GM12801 (cell line): ENCODE measurements around the gene FBXO46.

Experiments
- CTCF ChIP-seq: IDR thresholded peaks from one replicate; pipeline ENCODE4 v1.5.1; 2011; ENCODE audit warnings: control low read depth; ENCODE audit not compliant: insufficient read length; ENCODE audit errors: extremely low read depth

The FBXO46 gene

GRCh38 chr19:45764475-45764874 lies 33.8 kb upstream of the FBXO46 start:
- TF ChIP-seq CTCF, result no peak

- TF ChIP-seq CTCF, result no peak
Measured at GRCh38 chr19:45763691-45764294, 33.1 kb upstream of the FBXO46 start.

GRCh38 chr19:45762870-45763631 lies 32.4 kb upstream of the FBXO46 start:
- no peak for TF ChIP-seq CTCF

- TF ChIP-seq CTCF, result no peak
Measured at GRCh38 chr19:45761714-45762113, 31.0 kb upstream of the FBXO46 start.

GRCh38 chr19:45758921-45759320 lies 28.2 kb upstream of the FBXO46 start:
- no peak for TF ChIP-seq CTCF

- no peak for TF ChIP-seq CTCF
Measured at GRCh38 chr19:45757695-45758094, 27.0 kb upstream of the FBXO46 start.

- TF ChIP-seq CTCF, result no peak
Measured at GRCh38 chr19:45754323-45754722, 23.6 kb upstream of the FBXO46 start.
